ENCODE measurements around the gene EPC2.

- TF ChIP-seq, protein P1, sequence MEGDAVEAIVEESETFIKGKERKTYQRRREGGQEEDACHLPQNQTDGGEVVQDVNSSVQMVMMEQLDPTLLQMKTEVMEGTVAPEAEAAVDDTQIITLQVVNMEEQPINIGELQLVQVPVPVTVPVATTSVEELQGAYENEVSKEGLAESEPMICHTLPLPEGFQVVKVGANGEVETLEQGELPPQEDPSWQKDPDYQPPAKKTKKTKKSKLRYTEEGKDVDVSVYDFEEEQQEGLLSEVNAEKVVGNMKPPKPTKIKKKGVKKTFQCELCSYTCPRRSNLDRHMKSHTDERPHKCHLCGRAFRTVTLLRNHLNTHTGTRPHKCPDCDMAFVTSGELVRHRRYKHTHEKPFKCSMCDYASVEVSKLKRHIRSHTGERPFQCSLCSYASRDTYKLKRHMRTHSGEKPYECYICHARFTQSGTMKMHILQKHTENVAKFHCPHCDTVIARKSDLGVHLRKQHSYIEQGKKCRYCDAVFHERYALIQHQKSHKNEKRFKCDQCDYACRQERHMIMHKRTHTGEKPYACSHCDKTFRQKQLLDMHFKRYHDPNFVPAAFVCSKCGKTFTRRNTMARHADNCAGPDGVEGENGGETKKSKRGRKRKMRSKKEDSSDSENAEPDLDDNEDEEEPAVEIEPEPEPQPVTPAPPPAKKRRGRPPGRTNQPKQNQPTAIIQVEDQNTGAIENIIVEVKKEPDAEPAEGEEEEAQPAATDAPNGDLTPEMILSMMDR (conservative IDR thresholded peaks at IDR 0.05; ENCODE audit: low read length): no peak
- no peak for TF ChIP-seq EZH2phosphoT487 (IDR thresholded peaks at IDR 0.05; ENCODE audit: borderline replicate concordance)
Measured at GRCh38 chr2:148824190-148824589, 179.6 kb downstream of the EPC2 start.
